ENCODE results near the gene KHDC4. TPM values are rescaled to one million over a fixed set of nuclear protein-coding genes. Genes with fewer than 3 reads are reported as not detected.
A peak's percentile ranks its signal among the peaks of the same experiment; 100 is the strongest.

The KHDC4 gene
- total RNA-seq, 4 donors from 2014 or later = 18.2 to 46.3 (median 26.3) TPM

GRCh38 chr1:155979597-155980343 is 45.6 kb upstream of the KHDC4 start:
- DNase-seq (peak in 1 of 2 donors; percentile 56), ATAC-seq (peak; percentile 59 to 70)
- H3K27me3 ChIP-seq = no peaks in the 10 kb centered on the region
- peak overlapping the region; percentile 87 to 97 (median 93) for H3K27ac ChIP-seq
- peaks cover 69 to 70% of the 10 kb centered on the region in 2 donors for H3K4me1 ChIP-seq
- in situ Hi-C loops (cut with MboI; ENCODE audit: low sequenced_read_pairs in 4 of 4) (no loop called here), intact Hi-C loops (cut with DNase I; ENCODE audit: low total_unique reads) (loop anchor here (2.0 kb wide), 1 partner anchor 17 kb away; no protein-coding TSS in a partner anchor)
- peak overlapping the region; percentile 84 to 97 (median 92) for H3K4me3 ChIP-seq
- H3K36me3 ChIP-seq = no peaks in the 10 kb centered on the region
- TF ChIP-seq POLR2A (IDR thresholded peaks at IDR 0.05) (peak; percentile 74 to 84), CTCF (IDR thresholded peaks at IDR 0.05 in 4 of 5, conservative IDR thresholded peaks at IDR 0.05 in 1 of 5) (no peak)
- H3K9me3 ChIP-seq = no peaks in the 10 kb centered on the region

GRCh38 chr1:155978973-155979429 is 44.8 kb upstream of the KHDC4 start:
- Histone ChIP-seq H3K4me1 (peaks cover 74 to 76% of the 10 kb centered on the region in 2 donors), H3K9me3 (no peaks in the 10 kb centered on the region), H3K27me3 (no peaks in the 10 kb centered on the region), H3K36me3 (no peaks in the 10 kb centered on the region), H3K4me3 (peak overlapping the region; percentile 84 to 97 (median 92)), H3K27ac (peak overlapping the region; percentile 87 to 97 (median 93))
- DNase-seq (no peak), ATAC-seq (peak; percentile 19 to 36)
- in situ Hi-C loops (cut with MboI; ENCODE audit: low sequenced_read_pairs in 4 of 4) (no loop called here), intact Hi-C loops (cut with DNase I; ENCODE audit: low total_unique reads) (no loop called here)
- TF ChIP-seq CTCF (IDR thresholded peaks at IDR 0.05 in 4 of 5, conservative IDR thresholded peaks at IDR 0.05 in 1 of 5) (no peak), POLR2A (IDR thresholded peaks at IDR 0.05) (no peak)

- Histone ChIP-seq H3K4me3 (peak within 1 kb of the TSS; percentile 84 to 97 (median 92)), H3K27me3 (no peaks in the 10 kb centered on the region), H3K9me3 (no peaks in the 10 kb centered on the region), H3K4me1 (peaks cover 75 to 76% of the 10 kb centered on the region in 2 donors), H3K36me3 (no peaks in the 10 kb centered on the region), H3K27ac (peak within 1 kb of the TSS; percentile 87 to 97 (median 93))
- ATAC-seq = peak; percentile 46 to 51
- in situ Hi-C loops (cut with MboI; ENCODE audit: low sequenced_read_pairs in 4 of 4) = no loop called here
- intact Hi-C loops (cut with DNase I; ENCODE audit: low total_unique reads) = no loop called here
- peak in 2 of 5 experiments; percentile 26 to 48 for TF ChIP-seq CTCF (IDR thresholded peaks at IDR 0.05 in 4 of 5, conservative IDR thresholded peaks at IDR 0.05 in 1 of 5)
- peak; percentile 74 to 78 for TF ChIP-seq POLR2A (IDR thresholded peaks at IDR 0.05)
- DNase-seq = peak; percentile 69 to 71
Measured at GRCh38 chr1:155978325-155978972, 44.2 kb upstream of the KHDC4 start, which contains the start of gene ARHGEF2. TSS of gene ARHGEF2 (minus strand) at chr1:155978547. CDS start at chr1:155978427, 120 bp downstream.

GRCh38 chr1:155977690-155978324 is 43.6 kb upstream of the KHDC4 start:
- H3K9me3 ChIP-seq = no peaks in the 10 kb centered on the region
- in situ Hi-C loops (cut with MboI; ENCODE audit: low sequenced_read_pairs in 4 of 4) (no loop called here), intact Hi-C loops (cut with DNase I; ENCODE audit: low total_unique reads) (no loop called here)
- H3K36me3 ChIP-seq = no peaks in the 10 kb centered on the region
- no peak for TF ChIP-seq CTCF (IDR thresholded peaks at IDR 0.05 in 4 of 5, conservative IDR thresholded peaks at IDR 0.05 in 1 of 5)
- TF ChIP-seq POLR2A (IDR thresholded peaks at IDR 0.05) = no peak
- H3K27ac ChIP-seq = peak overlapping the region; percentile 87 to 97 (median 93)
- peak overlapping the region; percentile 84 to 97 (median 92) for H3K4me3 ChIP-seq
- peaks cover 80 to 81% of the 10 kb centered on the region in 2 donors for H3K4me1 ChIP-seq
- no peaks in the 10 kb centered on the region for H3K27me3 ChIP-seq
- ATAC-seq (peak; percentile 28 to 37), DNase-seq (no peak)
